IMR-90 (cell line): ENCODE data around the gene TBC1D1. TPM values are rescaled to one million over a fixed set of nuclear protein-coding genes. Genes with fewer than 3 reads are reported as not detected.

Experiments
- ATAC-seq: fragments of 200-7000 bp; cut with Tn5 transposase; 2 replicates; pipeline ENCODE4 v1.9.1; 2020; ENCODE audit warnings: low read depth, mild to moderate bottlenecking, moderate library complexity
- BruUV-seq: library from RNA; stranded (reverse); fragments of 400-500 nt; replicated peaks from 2 replicates; lab custom pipeline; 2021; lab: Mats Ljungman, UMichigan
- CTCF ChIA-PET: fragments of 300-600 bp; formaldehyde crosslinking; extraction: SDS; loops from one replicate; lab custom pipeline; 2021; ENCODE audit warnings: antibody characterized with exemption; lab: Yijun Ruan, JAX
- POLR2A ChIA-PET: fragments of 300-600 bp; sonication (Branson Sonifier 250); formaldehyde crosslinking; loops from one replicate; lab custom pipeline; 2022; ENCODE audit warnings: antibody characterized with exemption; ENCODE audit not compliant: unreplicated experiment; lab: Charles Lee
- DNase-seq: peaks from one replicate; pipeline ENCODE4 v3.0.0; 2013
- H2AFZ ChIP-seq: replicated peaks from 2 replicates; pipeline ENCODE3; 2013; ENCODE audit warnings: low read length, mild to moderate bottlenecking; ENCODE audit not compliant: poor library complexity
- H2AK5ac ChIP-seq: 2 replicates; pipeline ENCODE4 v1.6.1; 2013; ENCODE audit warnings: low read depth, low read length, inconsistent platforms
- H2AK9ac ChIP-seq: replicated peaks from 2 replicates; pipeline ENCODE3; 2013; ENCODE audit warnings: mild to moderate bottlenecking, low read depth, low read length, moderate library complexity; ENCODE audit not compliant: poor library complexity
- H2BK120ac ChIP-seq: 2 replicates; pipeline ENCODE4 v1.6.1; 2013; ENCODE audit warnings: low read depth, low read length, inconsistent platforms
- H2BK15ac ChIP-seq: 3 replicates; pipeline ENCODE4 v1.6.1; 2013; ENCODE audit warnings: low read depth, low read length, inconsistent platforms
- H2BK20ac ChIP-seq: 2 replicates; pipeline ENCODE4 v1.6.1; 2013; ENCODE audit warnings: low read depth, mild to moderate bottlenecking, inconsistent platforms, low read length, moderate library complexity
- H2BK5ac ChIP-seq: 2 replicates; pipeline ENCODE4 v1.6.1; 2013; ENCODE audit warnings: mild to moderate bottlenecking, low read depth, low read length, inconsistent platforms; ENCODE audit not compliant: poor library complexity, severe bottlenecking
- H3K14ac ChIP-seq: replicated peaks from 2 replicates; pipeline ENCODE4 v1.6.1; 2013; ENCODE audit warnings: low read depth, low read length, inconsistent platforms
- H3K18ac ChIP-seq: 2 replicates; pipeline ENCODE4 v1.6.1; 2013; ENCODE audit warnings: low read depth, low read length, control low read depth
- H3K23ac ChIP-seq: 2 replicates; pipeline ENCODE4 v1.6.1; 2013; ENCODE audit warnings: low read depth, low read length, inconsistent platforms
- H3K27ac ChIP-seq: 2 replicates; pipeline ENCODE4 v1.5.1; 2013; ENCODE audit warnings: mild to moderate bottlenecking, control low read depth, low read length; ENCODE audit not compliant: insufficient read depth
- H3K27me3 ChIP-seq: 2 replicates; pipeline ENCODE4 v1.6.1; 2013; ENCODE audit warnings: low read length; ENCODE audit not compliant: control insufficient read depth, insufficient read depth
- H3K36me3 ChIP-seq: 2 replicates; pipeline ENCODE4 v1.6.1; 2013; ENCODE audit warnings: low read length, mixed read lengths; ENCODE audit not compliant: control insufficient read depth, insufficient read depth
- H3K4ac ChIP-seq: 2 replicates; pipeline ENCODE4 v1.6.1; 2013; ENCODE audit warnings: low read depth, low read length, inconsistent platforms
- H3K4me1 ChIP-seq: 2 replicates; pipeline ENCODE4 v1.6.1; 2013; ENCODE audit warnings: low read length, mixed read lengths; ENCODE audit not compliant: control insufficient read depth, insufficient read depth
- H3K4me2 ChIP-seq: 2 replicates; pipeline ENCODE4 v1.6.1; 2013; ENCODE audit warnings: low read depth, mild to moderate bottlenecking, control low read depth, low read length, moderate library complexity
- H3K4me3 ChIP-seq: 2 replicates; pipeline ENCODE4 v1.5.1; 2013; ENCODE audit warnings: low read depth, mild to moderate bottlenecking, control low read depth, low read length, moderate library complexity; ENCODE audit not compliant: insufficient read depth
- H3K56ac ChIP-seq: 2 replicates; pipeline ENCODE4 v1.6.1; 2013; ENCODE audit warnings: low read length, inconsistent platforms; ENCODE audit not compliant: insufficient read depth; ENCODE audit errors: extremely low read depth
- H3K79me1 ChIP-seq, 2 experiments: 2 replicates each; pipeline ENCODE4 v1.6.1; 2013; ENCODE audit warnings: low read length in 2 of 2, inconsistent platforms in 1 of 2, low read depth in 1 of 2
- H3K9ac ChIP-seq: 2 replicates; pipeline ENCODE4 v1.6.1; 2013; ENCODE audit warnings: low read depth, low read length, control low read depth
- H3K9me1 ChIP-seq: 2 replicates; pipeline ENCODE4 v1.6.1; 2013; ENCODE audit warnings: low read length, inconsistent platforms; ENCODE audit not compliant: insufficient read depth
- H3K9me3 ChIP-seq: 2 replicates; pipeline ENCODE4 v1.6.1; 2013; ENCODE audit warnings: low read length; ENCODE audit not compliant: control insufficient read depth, insufficient read depth
- H4K20me1 ChIP-seq: 2 replicates; pipeline ENCODE4 v1.6.1; 2013; ENCODE audit warnings: low read length, inconsistent platforms; ENCODE audit not compliant: insufficient read depth
- H4K5ac ChIP-seq: 2 replicates; pipeline ENCODE4 v1.6.1; 2013; ENCODE audit warnings: mild to moderate bottlenecking, low read depth, low read length, control low read depth
- H4K8ac ChIP-seq, 2 experiments: 2 replicates each; pipeline ENCODE4 v1.6.1; 2013; ENCODE audit warnings: low read depth in 2 of 2, low read length in 2 of 2, control low read depth in 1 of 2, inconsistent platforms in 1 of 2
- H4K91ac ChIP-seq: 2 replicates; pipeline ENCODE4 v1.6.1; 2013; ENCODE audit warnings: low read depth, low read length, inconsistent platforms; ENCODE audit not compliant: insufficient read depth
- CEBPB ChIP-seq: IDR thresholded peaks from 2 replicates; pipeline ENCODE4 v1.6.1; 2012; ENCODE audit warnings: low read depth, low read length, improper control_type of control experiment
- CHD1 ChIP-seq: IDR thresholded peaks from 2 replicates; pipeline ENCODE4 v1.6.1; 2012; ENCODE audit warnings: low read depth, low read length, improper control_type of control experiment
- ELK1 ChIP-seq: fragments of 150-350 bp; IDR thresholded peaks from 2 replicates; pipeline ENCODE4 v1.6.1; 2016; ENCODE audit warnings: low read depth, mild to moderate bottlenecking, low read length, moderate library complexity, borderline replicate concordance
- MAFK ChIP-seq: IDR thresholded peaks from 2 replicates; pipeline ENCODE4 v1.6.1; 2012; ENCODE audit warnings: low read depth, low read length, improper control_type of control experiment
- MXI1 ChIP-seq: IDR thresholded peaks from 2 replicates; pipeline ENCODE4 v1.6.1; 2012; ENCODE audit warnings: low read depth, mild to moderate bottlenecking, low read length, moderate library complexity, borderline replicate concordance
- NFE2L2 ChIP-seq: fragments of 150-350 bp; IDR thresholded peaks from 2 replicates; pipeline ENCODE4 v1.6.1; 2016; ENCODE audit warnings: low read depth, mild to moderate bottlenecking, low read length
- POLR2A ChIP-seq: IDR thresholded peaks from 2 replicates; pipeline ENCODE4 v1.6.1; 2012; ENCODE audit warnings: mild to moderate bottlenecking, low read depth, low read length
- RAD21 ChIP-seq: IDR thresholded peaks from 2 replicates; pipeline ENCODE4 v1.6.1; 2012; ENCODE audit warnings: low read length, improper control_type of control experiment
- RCOR1 ChIP-seq: IDR thresholded peaks from 2 replicates; pipeline ENCODE4 v1.6.1; 2012; ENCODE audit warnings: mild to moderate bottlenecking, low read length, improper control_type of control experiment; ENCODE audit not compliant: insufficient replicate concordance
- RFX5 ChIP-seq: IDR thresholded peaks from 2 replicates; pipeline ENCODE4 v1.8.0; 2012; ENCODE audit warnings: low read depth, mild to moderate bottlenecking, low read length, moderate library complexity
- SMC3 ChIP-seq: fragments of 150-350 bp; IDR thresholded peaks from 2 replicates; pipeline ENCODE4 v1.6.1; 2016; ENCODE audit warnings: low read depth, mild to moderate bottlenecking, antibody characterized with exemption, low read length, moderate library complexity
- WGBS, 2 experiments: methylation state at CpG; one replicate each; pipeline versions ENCODE4 v1.1.5 to v1.1.7; 2013; ENCODE audit warnings: missing lambda C conversion rate in 2 of 2; ENCODE audit not compliant: insufficient read length in 1 of 2; ENCODE audit errors: extremely low coverage in 2 of 2; 5-methylcytosine and 5-hydroxymethylcytosine counted together
- dilution Hi-C: fragments of 300-500 bp; cut with HindIII; formaldehyde crosslinking; loops from one replicate; pipeline ENCODE4 v1.14.3; 2018; ENCODE audit warnings: low sequenced_read_pairs; ENCODE audit not compliant: unreplicated experiment
- in situ Hi-C: fragments of 300-500 bp; cut with MboI; formaldehyde crosslinking; loops from 3 replicates; pipeline ENCODE4 v1.14.3; 2019; ENCODE audit warnings: low sequenced_read_pairs, inconsistent platforms, mixed read lengths
- intact Hi-C: fragments of 100-400 bp; cut with micrococcal nuclease; formaldehyde crosslinking; loops from 2 replicates; pipeline ENCODE4 v1.10.0; 2022
- polyA plus RNA-seq, 3 experiments: library from polyadenylated mRNA; depleted of rRNA; stranded (reverse); fragments of >200 nt; gene quantifications; 2 replicates each; pipeline ENCODE4 v1.2.3, GENCODE V29; 2012; ENCODE audit warnings: low replicate concordance in 1 of 3
- total RNA-seq: library from RNA; depleted of rRNA; stranded (reverse); fragments of >200 nt; gene quantifications from 2 replicates; pipeline ENCODE4 v1.2.3, GENCODE V29; 2012
- TF ChIP-seq, protein P1 (sequence below): conservative IDR thresholded peaks from 2 replicates; pipeline ENCODE4 v1.5.1; 2012; ENCODE audit warnings: mild to moderate bottlenecking, low read depth, low read length, improper control_type of control experiment

Gene TBC1D1
- total and polyA plus RNA-seq, 2 of the 4 experiments (the other 2 are of a cell fraction): 42.4 to 104 TPM

DNA sequence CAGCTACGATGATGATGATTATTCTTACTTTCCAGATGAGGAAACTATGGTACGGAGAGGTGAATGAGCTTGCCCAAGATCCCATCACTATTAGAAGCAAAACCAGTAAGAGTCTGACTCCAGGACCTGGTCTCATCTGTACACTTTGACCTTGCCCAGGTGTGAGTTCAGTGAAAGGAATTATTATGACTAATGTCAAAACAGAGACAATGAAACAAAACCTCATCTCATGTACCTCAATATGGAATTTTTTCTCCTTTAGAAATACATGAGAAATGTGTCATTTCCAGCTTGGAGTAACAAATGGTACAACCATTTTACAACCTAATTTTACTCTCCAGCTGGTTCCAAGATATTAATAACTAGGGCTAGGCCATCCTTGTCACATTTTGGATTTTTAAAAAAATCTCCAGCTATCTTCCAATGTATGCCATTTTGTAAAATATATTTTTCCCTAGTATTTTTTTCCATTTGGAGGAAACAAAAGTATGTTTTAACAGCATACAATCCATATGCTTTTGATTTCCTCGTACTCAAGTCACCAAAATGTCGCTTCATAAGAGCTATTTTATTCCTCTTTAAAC lies 283.1 kb downstream of the TBC1D1 start:
- in situ Hi-C loops (no loop called here), intact Hi-C loops (no loop called here), dilution Hi-C loops (no loop called here)
- no peak overlapping the region for H2AK9ac ChIP-seq
- H3K18ac ChIP-seq: no peak overlapping the region
- H3K56ac ChIP-seq: no peak overlapping the region
- peaks cover 7% of the 10 kb centered on the region; the same call in 1 of the 2 replicates for H3K4me1 ChIP-seq
- no peaks in the 10 kb centered on the region for H3K27me3 ChIP-seq
- no peak overlapping the region for H4K8ac ChIP-seq
- no CpG with 5 or more reads among the region's 4 CpGs for WGBS, 2 experiments
- no peak overlapping the region for H3K23ac ChIP-seq
- no peak overlapping the region for H2AFZ ChIP-seq
- no peak overlapping the region for H3K4me3 ChIP-seq
- no peaks in the 10 kb centered on the region for H3K9me3 ChIP-seq
- DNase-seq: no peak
- CTCF ChIA-PET: interaction anchor here (0.6 to 0.9 kb wide), 2 partner anchors 112 to 504 kb away, joined by 3 to 4 read pairs; no protein-coding TSS in a partner anchor
- H2BK20ac ChIP-seq: no peak overlapping the region
- no peaks in the 10 kb centered on the region for H3K79me1 ChIP-seq
- H3K36me3 ChIP-seq: no peaks in the 10 kb centered on the region
- H3K4ac ChIP-seq: no peak overlapping the region
- H2BK120ac ChIP-seq: no peak overlapping the region
- no peak overlapping the region for H3K9ac ChIP-seq
- H3K27ac ChIP-seq: no peak overlapping the region
- no peak overlapping the region for H2BK15ac ChIP-seq
- BruUV-seq: no TSS peak
- POLR2A ChIA-PET: no interaction called here
- TF ChIP-seq RAD21 (no peak), NFE2L2 (no peak), POLR2A (no peak), SMC3 (no peak), RCOR1 (no peak), ELK1 (no peak), CEBPB (no peak), MAFK (no peak), RFX5 (no peak), CHD1 (no peak), MXI1 (no peak)
- TF ChIP-seq, protein P1, sequence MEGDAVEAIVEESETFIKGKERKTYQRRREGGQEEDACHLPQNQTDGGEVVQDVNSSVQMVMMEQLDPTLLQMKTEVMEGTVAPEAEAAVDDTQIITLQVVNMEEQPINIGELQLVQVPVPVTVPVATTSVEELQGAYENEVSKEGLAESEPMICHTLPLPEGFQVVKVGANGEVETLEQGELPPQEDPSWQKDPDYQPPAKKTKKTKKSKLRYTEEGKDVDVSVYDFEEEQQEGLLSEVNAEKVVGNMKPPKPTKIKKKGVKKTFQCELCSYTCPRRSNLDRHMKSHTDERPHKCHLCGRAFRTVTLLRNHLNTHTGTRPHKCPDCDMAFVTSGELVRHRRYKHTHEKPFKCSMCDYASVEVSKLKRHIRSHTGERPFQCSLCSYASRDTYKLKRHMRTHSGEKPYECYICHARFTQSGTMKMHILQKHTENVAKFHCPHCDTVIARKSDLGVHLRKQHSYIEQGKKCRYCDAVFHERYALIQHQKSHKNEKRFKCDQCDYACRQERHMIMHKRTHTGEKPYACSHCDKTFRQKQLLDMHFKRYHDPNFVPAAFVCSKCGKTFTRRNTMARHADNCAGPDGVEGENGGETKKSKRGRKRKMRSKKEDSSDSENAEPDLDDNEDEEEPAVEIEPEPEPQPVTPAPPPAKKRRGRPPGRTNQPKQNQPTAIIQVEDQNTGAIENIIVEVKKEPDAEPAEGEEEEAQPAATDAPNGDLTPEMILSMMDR: no peak
- no peaks in the 10 kb centered on the region for H3K9me1 ChIP-seq
- H4K91ac ChIP-seq: no peak overlapping the region
- H2AK5ac ChIP-seq: no peak overlapping the region; the same call in 1 of the 2 replicates
- no peak overlapping the region for H4K5ac ChIP-seq
- H2BK5ac ChIP-seq: no peak overlapping the region
- H4K20me1 ChIP-seq: no peaks in the 10 kb centered on the region
- H3K14ac ChIP-seq: no peak overlapping the region
- ATAC-seq: no peak
- H3K4me2 ChIP-seq: no peak overlapping the region
